GM19468 (cell line): Measurements from ENCODE around the gene HELB.
A peak's percentile ranks its signal among the peaks of the same experiment; 100 is the strongest.

Experiments
- ATAC-seq: cut with Tn5 transposase; IDR thresholded peaks from one replicate; pipeline ENCODE4 v1.9.1; 2021; ENCODE audit warnings: mild to moderate bottlenecking, moderate library complexity, moderate number of reproducible peaks; ENCODE audit not compliant: unreplicated experiment; ENCODE audit errors: extremely low read depth

HELB gene

DNA sequence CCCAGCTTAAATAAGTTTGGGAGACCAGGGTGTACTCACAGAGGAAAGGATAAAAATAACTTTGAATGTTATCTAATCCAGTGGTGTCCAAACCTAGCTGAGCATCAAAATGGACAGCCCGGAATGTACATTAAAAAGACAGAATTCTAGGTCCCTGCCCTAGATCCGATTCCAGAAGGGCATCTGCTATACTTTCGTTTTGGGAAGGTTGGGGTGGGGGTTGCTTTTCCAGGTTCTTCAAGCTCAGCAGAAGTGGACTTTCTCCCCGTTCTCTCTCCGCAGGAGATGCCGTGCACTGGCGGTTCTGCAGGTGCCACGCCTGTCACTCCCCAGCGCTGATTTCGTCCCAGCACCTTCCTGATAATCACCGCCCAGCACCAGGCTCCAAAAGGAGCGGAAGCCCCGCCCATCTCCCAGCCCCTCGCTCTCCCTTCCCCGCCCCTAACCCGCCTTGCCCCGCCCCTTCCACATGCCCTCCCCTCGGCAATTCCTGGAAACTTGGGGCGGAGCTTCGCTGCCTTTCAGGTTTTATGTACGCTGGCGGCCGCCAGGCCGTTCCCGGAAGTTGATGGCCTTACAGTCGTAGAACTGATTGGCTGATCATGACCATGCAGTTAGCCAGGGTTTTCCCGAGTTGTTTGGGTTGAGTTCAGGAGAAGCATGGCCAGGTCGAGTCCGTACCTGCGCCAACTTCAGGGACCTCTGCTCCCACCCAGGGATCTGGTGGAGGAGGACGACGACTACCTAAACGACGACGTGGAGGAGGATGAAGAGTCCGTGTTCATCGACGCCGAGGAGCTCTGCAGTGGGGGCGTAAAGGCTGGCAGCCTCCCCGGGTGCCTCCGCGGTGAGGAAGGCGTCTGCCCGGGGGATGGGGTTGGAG lies at the start of gene HELB:
HELB (plus strand) TSS at position 550 of the 883 bp plus-strand sequence; CDS start at position 661, 111 bp downstream.
- peak; percentile 89 for ATAC-seq

- no peak for ATAC-seq
Observed at GRCh38 chr12:66252771-66253170, 49.5 kb upstream of the HELB start.

GRCh38 chr12:66255737-66256136 lies 46.6 kb upstream of the HELB start:
- ATAC-seq: no peak

- ATAC-seq: no peak
Observed at GRCh38 chr12:66258011-66258410, 44.3 kb upstream of the HELB start.

DNA sequence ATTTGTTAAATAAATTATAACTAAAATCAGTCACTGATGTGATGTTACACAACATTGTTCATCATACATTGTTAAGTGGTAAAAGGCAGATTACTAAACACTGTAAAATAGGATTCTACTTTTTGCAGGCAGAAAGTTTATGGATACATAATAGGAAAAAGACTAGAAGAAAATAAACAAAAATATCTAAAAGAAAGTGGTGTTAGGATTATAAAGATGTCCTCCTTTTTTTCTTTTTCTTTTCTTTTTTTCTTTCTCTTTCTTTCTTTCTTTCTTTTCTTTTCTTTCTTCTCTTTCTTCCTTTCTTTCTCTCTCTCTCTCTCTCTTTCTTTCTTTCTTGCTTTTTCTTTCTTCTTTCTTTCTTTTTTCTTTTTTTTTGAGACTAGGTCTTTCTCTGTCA lies 39.6 kb upstream of the HELB start:
- no peak for ATAC-seq

DNA sequence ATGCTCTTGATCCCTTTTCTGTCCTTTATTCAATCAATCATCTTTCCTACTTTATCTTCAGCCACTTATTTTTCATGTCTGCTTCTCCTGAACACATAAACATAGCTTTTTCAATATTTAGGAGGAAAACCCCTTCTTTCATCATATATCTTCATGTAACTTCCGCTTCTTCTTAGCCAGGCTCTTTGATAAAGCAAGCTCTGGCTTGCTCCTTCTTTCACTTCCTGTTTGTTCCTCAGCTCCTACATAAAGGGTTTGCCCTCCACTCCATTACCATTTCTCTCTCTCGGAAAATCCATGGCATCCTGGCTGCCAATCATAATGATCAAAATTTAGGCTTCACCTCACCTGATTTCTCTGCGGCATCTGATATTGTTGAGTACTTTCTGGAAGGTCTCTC lies 33.7 kb upstream of the HELB start:
- ATAC-seq: no peak

DNA sequence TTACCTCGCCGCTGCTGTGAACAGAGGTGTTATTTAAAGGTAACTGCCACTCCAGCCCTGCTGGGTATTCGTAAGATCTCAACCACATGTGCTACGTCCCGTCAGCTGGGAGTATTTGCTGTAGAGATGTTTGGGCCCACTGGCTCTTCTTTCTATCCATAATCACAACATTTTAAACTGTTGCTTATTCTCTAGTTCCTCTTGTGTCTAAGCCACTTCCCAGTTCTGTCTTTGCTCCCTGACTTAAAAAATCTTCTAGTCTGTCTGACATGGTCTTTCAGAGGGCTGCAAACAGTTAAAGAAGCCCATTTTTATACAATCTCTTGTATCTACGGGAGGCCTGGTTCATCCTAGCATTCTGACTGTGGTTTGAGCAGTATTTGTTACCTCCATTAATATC lies 33.2 kb upstream of the HELB start:
- no peak for ATAC-seq

GRCh38 chr12:66269757-66270383 lies 32.4 kb upstream of the HELB start:
- no peak for ATAC-seq

DNA sequence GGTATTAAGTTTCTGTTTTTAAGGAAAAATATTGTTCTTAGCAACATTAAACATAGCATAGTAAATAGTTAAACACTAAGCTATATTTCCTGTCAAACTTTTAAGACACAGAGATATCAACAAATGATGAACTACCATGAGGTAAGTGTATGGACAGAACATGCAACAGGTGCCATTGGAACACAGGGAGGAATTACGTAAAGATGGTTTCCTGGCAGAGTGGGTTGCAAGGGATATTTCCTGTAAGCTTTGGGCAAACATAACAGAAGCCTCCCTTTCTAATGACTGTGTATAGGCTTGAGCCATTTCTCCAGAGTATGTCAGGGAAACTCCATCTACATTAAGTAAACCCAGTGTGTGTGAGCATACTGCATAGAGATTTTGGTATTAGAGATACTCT lies 31.7 kb upstream of the HELB start:
- no peak for ATAC-seq

DNA sequence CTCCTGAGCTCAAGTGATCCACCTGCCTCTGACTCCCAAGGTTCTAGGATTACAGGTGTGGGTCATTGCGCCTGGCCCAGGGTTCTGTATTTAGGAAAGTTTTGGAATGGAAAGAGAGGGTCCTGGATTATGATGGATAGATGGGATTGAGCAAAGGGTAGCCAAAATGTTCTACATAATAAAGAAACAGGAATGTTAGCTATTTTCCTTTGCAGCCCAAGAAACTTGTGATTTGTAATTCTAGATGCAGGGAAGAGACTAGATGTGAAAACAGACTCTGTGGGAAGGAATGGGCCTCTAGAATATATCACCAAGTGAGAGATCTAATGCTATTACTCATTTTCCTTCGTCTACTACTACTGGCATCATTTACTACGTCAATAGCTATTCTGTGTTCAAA lies 29.6 kb upstream of the HELB start:
- no peak for ATAC-seq

DNA sequence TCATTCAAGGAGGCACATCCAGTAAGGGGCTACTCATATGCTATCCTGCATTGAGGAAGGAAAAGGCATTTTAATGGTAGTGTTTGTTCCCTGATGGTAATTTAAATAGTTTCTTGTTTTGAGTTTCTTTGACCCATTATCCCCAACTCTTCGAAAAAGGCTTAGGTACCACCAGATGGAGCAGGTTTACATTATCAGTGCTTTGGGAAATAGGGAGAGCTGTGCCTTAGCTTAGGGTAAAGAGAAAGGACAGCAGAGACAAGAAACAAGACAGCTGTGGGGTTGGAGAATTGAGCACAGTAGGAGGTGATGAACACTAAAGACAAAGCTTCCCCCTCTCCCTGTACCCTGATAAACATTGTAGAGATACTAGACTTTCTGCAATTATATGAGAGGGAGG lies 29.1 kb upstream of the HELB start:
- no peak for ATAC-seq

- no peak for ATAC-seq
Observed at GRCh38 chr12:66275040-66275439, 27.3 kb upstream of the HELB start.

GRCh38 chr12:66279123-66279712 lies 23.1 kb upstream of the HELB start:
- ATAC-seq: no peak

- ATAC-seq: no peak
Observed at GRCh38 chr12:66280561-66280960, 21.7 kb upstream of the HELB start.

DNA sequence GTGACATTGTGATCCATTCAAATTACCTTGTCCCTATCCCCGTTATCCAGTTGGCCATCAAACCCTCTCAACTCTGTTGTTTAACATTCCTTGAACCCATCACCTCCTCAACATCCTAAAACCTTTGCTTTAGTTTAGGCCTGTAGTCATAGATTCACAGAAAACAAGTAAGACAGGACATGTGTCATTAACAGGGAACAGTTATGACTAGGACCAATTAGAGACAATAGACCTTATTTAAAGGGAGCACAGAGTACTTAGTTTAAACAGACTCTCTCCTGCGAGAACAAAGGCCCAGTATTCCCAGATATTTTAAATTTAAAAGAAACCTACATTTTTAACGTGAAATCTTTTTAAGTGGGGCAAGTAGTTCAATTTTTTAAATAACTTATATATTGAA lies 20.0 kb upstream of the HELB start:
- no peak for ATAC-seq

GRCh38 chr12:66287275-66287674 lies 15.0 kb upstream of the HELB start:
- ATAC-seq: no peak

DNA sequence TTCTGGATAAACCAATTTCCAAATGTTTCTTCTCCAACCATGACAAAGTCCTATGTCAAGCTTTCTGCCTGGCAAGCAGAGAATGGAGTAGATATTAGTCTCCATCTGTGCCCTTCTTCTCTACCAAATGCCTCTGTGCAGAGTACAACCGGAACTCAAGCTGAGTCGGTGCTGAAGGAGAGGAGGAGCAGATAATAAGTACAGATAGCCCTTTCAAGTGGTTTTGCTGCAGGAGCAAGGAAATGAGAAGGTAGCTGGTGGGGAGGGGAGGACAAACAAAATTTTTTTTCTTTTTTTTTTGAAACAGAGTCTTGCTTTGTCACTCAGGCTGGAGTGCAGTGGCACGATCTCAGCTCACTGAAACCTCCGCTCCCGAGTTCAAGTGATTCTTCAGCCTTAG lies 14.2 kb upstream of the HELB start:
- no peak for ATAC-seq

DNA sequence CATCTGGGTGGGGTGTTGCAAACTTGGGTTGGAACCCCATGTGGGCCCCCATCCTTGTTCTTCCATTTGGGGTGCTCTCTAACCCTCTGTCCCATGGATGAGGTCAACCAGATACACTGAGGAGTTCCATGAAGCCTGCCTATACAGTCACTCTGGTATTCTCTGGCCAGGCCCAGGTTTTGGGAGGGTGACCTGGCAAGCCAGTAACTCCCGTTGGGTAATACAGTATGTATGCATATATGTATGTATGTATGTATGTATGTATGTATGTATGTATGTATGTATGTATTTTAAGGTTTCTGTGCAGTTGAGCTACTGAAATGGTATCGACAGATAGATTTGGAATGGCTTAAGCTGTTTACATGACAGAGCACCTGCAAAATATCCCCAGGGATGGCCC lies 12.8 kb upstream of the HELB start:
- no peak for ATAC-seq

DNA sequence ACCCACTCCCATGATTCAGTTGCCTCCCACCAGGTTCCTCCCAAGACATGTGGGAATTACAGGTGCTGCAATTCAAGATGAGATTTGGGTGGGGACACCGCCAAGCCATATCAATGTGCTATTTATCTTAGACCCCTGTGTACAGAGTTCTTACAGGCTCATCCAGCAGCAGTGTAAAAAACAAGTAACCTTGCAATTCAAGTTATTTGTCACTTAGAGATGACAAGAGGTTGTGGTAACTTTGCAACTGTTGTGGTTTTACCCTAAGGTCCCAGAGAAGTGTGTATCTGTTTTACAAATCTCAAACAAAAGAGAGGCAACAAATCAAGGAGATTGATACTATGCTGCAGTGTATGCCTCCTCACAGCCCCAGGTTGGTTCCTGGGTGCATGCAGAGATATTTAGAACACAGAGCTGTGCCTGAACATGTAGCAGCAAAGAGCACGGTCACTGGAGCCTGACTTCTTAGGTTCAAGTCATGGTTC lies 11.5 kb upstream of the HELB start:
- no peak for ATAC-seq

DNA sequence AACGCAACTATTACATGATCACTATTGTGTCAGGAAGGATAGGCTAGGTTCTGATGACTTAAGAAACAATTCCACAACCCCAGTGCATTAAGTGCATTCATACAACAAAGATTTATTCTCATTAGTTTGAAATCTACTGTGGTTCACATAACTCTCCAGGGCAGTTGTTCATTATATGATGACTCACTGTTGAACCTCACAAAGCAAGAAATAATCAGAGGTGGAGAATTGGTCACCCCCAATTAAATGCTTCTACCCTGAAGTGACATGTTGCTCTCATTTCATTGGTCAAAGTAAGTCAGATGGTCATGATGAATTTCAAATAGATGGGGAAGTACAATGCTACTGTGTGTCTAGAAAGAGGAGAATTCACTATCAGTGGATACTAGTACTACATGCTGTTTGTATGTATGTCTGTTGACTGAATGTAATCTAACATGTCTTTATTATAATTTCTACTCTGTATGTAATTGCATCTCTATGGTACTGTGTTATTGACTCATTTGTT lies 6.1 kb upstream of the HELB start:
- no peak for ATAC-seq

DNA sequence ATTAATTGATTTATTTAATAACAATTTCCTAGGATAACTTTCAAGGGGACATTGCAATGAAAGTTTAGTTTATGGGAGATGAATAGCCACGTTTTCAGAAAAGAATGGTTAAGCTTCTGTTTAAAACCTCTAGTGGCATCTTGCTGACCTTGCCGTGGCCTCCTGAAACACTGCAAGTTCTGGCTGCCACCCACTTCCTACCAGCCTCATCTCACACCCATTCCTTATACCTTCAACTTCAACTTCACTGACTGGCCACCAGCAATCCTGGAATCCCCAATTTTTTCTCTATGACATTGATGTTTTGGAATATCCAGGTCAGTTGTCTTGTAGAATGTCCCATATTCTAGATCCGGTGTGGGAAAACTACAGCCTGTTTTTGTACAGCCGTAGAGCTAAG lies 5.2 kb upstream of the HELB start:
- no peak for ATAC-seq
